Fibroblast of peridontal ligament (primary cell): Measurements from ENCODE around the gene CEP41.

Experiments
- DNase-seq: peaks from one replicate; pipeline ENCODE4 v3.0.0-alpha.2; 2010; ENCODE audit errors: extremely low read depth

Gene CEP41

GRCh38 chr7:130350945-130351790 is 89.6 kb downstream of the CEP41 start:
- no peak for DNase-seq

GRCh38 chr7:130349911-130350782 is 90.7 kb downstream of the CEP41 start:
- DNase-seq = no peak

- no peak for DNase-seq
Observed at GRCh38 chr7:130346941-130347340, 93.9 kb downstream of the CEP41 start.

GRCh38 chr7:130346177-130346905 is 94.5 kb downstream of the CEP41 start:
- no peak for DNase-seq

DNA sequence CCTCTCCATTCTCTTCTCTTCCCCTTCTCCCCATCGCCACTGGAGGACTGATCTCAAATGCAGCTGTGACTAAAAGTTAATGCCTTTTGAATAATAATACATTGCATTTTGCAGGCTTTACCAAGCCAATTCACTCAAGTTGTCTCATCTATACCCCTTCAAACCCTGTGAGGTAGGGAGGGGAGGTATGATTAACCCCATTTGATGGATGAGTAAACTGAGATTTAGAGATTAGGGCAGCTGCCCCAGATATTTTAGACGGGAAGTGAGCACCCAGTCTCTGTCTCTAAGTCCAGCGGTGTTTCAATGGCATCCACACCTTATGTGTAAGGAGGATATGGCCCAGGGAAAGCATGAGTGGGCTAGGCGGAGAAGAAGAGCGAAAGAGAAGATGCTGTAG is 95.1 kb downstream of the CEP41 start:
- DNase-seq = no peak

DNA sequence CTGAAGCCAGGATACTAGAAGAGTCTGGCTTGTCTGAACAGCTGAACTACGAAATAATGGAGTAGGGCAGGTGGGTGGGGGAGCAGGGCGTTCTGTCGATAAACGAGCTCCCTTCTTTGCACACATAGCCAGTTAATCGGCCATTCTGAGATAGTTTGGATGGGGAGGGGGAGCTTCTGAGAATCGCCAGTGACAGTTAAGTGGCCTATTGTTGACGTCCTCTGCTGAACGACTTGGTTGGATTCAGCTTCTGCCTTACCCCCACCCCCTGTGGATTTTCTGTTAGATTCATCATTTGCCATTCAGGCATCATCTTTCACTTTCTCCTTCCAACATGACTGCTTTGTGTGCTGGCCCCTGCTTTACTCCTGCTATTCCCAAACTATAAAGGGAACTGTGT is 95.7 kb downstream of the CEP41 start:
- no peak for DNase-seq

GRCh38 chr7:130344271-130344866 is 96.4 kb downstream of the CEP41 start, which contains the start of gene CPA5:
CPA5 (plus strand) TSS chr7:130344816; CDS start chr7:130346486, 1,670 bp downstream.
- no peak for DNase-seq
